ENCODE results near the gene FGF12.

DNA sequence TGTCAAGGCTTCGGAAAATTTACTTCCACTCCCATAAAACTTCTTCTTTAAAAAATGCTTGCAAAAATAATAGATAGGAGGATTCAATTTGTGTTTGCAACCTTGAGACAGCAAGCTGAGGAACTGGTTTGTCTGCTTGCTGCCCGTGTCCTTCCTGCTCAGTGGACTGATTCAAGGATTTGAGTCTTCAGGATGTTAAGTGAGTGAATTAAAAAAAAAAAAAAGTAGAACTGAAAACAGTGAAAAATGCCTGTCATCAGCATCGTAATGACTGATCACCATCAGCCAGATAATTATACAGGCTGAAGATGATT is 453.7 kb downstream of the FGF12 start:
- TF ChIP-seq POLR2A (IDR thresholded peaks at IDR 0.05) = no peak
- TF ChIP-seq, protein P1, sequence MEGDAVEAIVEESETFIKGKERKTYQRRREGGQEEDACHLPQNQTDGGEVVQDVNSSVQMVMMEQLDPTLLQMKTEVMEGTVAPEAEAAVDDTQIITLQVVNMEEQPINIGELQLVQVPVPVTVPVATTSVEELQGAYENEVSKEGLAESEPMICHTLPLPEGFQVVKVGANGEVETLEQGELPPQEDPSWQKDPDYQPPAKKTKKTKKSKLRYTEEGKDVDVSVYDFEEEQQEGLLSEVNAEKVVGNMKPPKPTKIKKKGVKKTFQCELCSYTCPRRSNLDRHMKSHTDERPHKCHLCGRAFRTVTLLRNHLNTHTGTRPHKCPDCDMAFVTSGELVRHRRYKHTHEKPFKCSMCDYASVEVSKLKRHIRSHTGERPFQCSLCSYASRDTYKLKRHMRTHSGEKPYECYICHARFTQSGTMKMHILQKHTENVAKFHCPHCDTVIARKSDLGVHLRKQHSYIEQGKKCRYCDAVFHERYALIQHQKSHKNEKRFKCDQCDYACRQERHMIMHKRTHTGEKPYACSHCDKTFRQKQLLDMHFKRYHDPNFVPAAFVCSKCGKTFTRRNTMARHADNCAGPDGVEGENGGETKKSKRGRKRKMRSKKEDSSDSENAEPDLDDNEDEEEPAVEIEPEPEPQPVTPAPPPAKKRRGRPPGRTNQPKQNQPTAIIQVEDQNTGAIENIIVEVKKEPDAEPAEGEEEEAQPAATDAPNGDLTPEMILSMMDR (IDR thresholded peaks at IDR 0.05) = no peak
